Measurements from ENCODE around the gene TMEM209. TPM values are rescaled to one million over a fixed set of nuclear protein-coding genes. Genes with fewer than 3 reads are reported as not detected.
A peak's percentile ranks its signal among the peaks of the same experiment; 100 is the strongest.

TMEM209 gene
- total and polyA plus RNA-seq, 12 donors: 5.9 to 14.7 (median 12.5) TPM

DNA sequence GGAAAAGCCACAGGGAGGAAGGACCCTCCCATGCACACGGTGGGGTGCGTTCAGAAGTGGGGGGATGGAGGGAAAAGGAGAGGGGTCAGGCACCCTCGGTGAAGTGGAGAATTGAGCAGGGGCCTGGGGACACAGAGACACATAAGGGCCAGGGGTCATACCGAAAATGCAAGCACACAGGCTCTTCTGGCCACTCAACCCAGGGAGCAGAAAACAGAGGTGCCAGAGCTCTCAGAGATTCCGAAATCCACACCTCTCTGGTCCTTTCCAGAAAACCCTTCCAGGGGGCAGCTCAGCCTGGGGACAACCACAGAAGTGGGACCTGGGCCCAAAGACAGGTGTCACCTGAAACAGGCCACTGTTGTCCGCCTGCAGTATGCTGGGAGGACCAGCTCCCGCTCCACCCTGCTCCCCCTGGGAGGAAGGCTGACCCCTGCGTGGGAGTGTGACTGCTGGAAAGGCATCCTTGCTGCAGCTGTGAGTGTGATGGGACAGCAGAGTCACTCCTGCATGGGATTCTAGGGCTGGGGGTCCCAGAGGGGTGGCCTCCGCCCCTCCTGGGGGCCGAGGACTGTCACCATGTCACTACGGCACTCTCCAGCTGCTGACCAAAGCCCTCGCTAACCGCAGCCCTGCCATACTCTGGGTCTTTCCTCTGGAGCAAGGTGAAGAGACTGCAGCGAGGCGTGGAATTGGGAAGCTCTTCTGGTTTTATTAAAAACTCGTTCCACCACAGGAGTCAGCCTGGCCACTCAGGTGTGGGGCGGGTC lies 63.1 kb downstream of the TMEM209 start:
- TF ChIP-seq, protein P1, sequence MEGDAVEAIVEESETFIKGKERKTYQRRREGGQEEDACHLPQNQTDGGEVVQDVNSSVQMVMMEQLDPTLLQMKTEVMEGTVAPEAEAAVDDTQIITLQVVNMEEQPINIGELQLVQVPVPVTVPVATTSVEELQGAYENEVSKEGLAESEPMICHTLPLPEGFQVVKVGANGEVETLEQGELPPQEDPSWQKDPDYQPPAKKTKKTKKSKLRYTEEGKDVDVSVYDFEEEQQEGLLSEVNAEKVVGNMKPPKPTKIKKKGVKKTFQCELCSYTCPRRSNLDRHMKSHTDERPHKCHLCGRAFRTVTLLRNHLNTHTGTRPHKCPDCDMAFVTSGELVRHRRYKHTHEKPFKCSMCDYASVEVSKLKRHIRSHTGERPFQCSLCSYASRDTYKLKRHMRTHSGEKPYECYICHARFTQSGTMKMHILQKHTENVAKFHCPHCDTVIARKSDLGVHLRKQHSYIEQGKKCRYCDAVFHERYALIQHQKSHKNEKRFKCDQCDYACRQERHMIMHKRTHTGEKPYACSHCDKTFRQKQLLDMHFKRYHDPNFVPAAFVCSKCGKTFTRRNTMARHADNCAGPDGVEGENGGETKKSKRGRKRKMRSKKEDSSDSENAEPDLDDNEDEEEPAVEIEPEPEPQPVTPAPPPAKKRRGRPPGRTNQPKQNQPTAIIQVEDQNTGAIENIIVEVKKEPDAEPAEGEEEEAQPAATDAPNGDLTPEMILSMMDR (IDR thresholded peaks at IDR 0.05): no peak
- Histone ChIP-seq H3K4me3 (peak overlapping the region; percentile 24 to 72 (median 64)), H3K27ac (peak overlapping the region in 7 of 10 donors; percentile 28 to 86 (median 80)), H3K36me3 (peaks cover 0 to 25% (median 0%) of the 10 kb centered on the region in 9 donors), H3K9me3 (no peaks in the 10 kb centered on the region), H3K4me1 (peaks cover 0 to 20% (median 16%) of the 10 kb centered on the region in 9 donors), H3K27me3 (no peaks in the 10 kb centered on the region)
- ATAC-seq (peak in 6 of 8 donors; percentile 31 to 65 (median 42)), DNase-seq (no peak)
- WGBS, 2 donors: 61 to 62% methylated on average over 17 of the region's 17 CpGs
- intact Hi-C loops (cut with DNase I): no loop called here

DNA sequence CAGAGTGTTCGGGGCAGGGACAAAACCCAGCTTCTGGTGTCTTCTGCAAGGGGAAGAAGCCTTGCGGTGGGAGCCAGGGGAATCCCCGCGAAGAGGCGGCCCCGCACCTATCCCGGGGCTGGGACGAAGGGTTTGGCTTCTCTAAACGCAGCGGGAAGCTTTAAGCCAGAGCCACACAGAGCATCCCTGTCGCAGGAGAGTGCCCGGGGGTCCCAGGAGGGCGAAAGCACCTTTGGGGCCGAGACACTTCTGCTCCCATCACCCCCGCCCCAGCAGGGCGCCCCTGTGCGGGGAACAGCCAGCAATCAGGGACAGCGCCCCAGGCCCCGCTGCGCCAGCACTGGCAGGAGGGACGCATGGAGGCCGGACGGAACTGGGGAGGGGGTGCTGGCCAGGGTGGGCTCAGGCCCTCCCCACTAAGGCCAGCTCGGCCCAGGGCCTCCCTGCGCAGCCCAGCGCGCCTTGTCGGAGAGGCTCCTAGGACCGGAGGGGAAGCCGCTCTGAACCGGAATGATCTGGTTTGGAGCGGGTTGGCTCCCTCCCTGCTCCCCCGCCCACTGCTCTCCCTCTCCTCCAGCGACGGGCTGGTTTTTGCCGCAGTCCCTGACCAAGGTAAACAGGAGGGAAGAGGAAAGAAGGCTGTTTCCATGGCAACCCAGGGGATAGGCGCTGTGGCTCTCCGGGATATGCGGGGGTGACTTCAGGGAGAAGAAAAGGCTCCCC lies 63.9 kb downstream of the TMEM209 start:
- TF ChIP-seq, protein P1 (IDR thresholded peaks at IDR 0.05): peak in 1 of 9 donors; percentile 14
- no peaks in the 10 kb centered on the region for H3K9me3 ChIP-seq
- peaks cover 0 to 20% (median 16%) of the 10 kb centered on the region in 9 donors for H3K4me1 ChIP-seq
- no peaks in the 10 kb centered on the region for H3K27me3 ChIP-seq
- 9 to 17% methylated on average over 37 to 39 of the region's 39 CpGs for WGBS, 2 donors
- peaks cover 0 to 33% (median 0%) of the 10 kb centered on the region in 9 donors for H3K36me3 ChIP-seq
- ATAC-seq: peak; percentile 83 to 96 (median 94)
- peak overlapping the region; percentile 22 to 86 (median 70) for H3K27ac ChIP-seq
- H3K4me3 ChIP-seq: peak overlapping the region; percentile 24 to 72 (median 64)
- intact Hi-C loops (cut with DNase I): no loop called here
- DNase-seq: peak; percentile 56 to 71

DNA sequence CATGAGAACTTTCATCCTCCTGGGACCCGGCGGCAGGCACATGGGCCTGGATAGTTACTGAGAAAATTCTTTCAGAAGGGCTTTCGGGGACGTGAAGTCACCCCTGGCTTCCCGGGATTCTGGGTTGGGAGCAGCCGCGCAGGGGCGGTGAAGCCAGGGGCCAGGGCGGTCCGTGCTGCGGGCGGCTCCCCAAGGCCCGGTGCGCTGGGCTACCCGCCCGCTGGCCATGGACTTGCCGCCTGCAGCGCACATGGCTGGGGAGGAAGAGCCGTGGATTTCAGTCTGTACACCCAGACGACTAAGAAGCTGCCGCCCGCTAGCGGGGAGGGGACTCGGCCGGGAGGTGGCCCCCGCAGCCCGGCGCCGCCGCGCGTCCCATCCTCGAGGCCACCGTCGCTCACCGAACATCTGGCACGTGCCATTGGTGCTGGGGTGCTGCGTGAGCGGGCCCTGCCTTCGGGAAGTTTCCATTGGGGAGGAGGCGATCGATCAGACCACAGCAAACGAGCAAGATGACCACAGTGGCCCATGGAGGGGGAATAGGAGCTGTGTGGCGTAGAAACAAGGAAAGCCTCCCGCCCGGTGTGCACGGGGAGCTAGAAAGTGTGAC lies 64.5 kb downstream of the TMEM209 start:
- intact Hi-C loops (cut with DNase I): no loop called here
- peak overlapping the region in 7 of 10 donors; percentile 55 to 86 (median 80) for H3K27ac ChIP-seq
- 73 to 85% methylated on average over 47 of the region's 47 CpGs for WGBS, 2 donors
- H3K4me1 ChIP-seq: peaks cover 0 to 20% (median 16%) of the 10 kb centered on the region in 9 donors
- H3K9me3 ChIP-seq: no peaks in the 10 kb centered on the region
- peaks cover 0 to 39% (median 0%) of the 10 kb centered on the region in 9 donors for H3K36me3 ChIP-seq
- TF ChIP-seq, protein P1 (IDR thresholded peaks at IDR 0.05): no peak
- peak overlapping the region in 9 of 10 donors; percentile 42 to 72 (median 65) for H3K4me3 ChIP-seq
- ATAC-seq (peak in 5 of 8 donors; percentile 4 to 40 (median 9)), DNase-seq (no peak)
- no peaks in the 10 kb centered on the region for H3K27me3 ChIP-seq
